Central memory CD8-positive, alpha-beta T cell (primary cell): Measurements from ENCODE around the gene OSER1.

ENCODE experiments used
- ATAC-seq: fragments of 150-1000 bp; cut with Tn5 transposase; replicated peaks from 2 replicates; pipeline ENCODE4 v1.10.0; 2022; ENCODE audit warnings: mild to moderate bottlenecking, moderate FRiP score, moderate number of reproducible peaks; ENCODE audit not compliant: poor library complexity, severe bottlenecking; ENCODE audit errors: extremely low read depth
- DNase-seq, 2 donors: peaks; one replicate each; pipeline ENCODE4 v3.0.0; 2021; ENCODE audit warnings: low spot score in 2 of 2
- H3K27ac Mint-ChIP-seq: one replicate; pipeline ENCODE4 v1.8.0; 2022; ENCODE audit warnings: low read depth, mild to moderate bottlenecking, moderate library complexity, mixed read lengths
- H3K27me3 Mint-ChIP-seq: one replicate; pipeline ENCODE4 v1.8.0; 2022; ENCODE audit warnings: mixed read lengths
- H3K36me3 Mint-ChIP-seq: one replicate; pipeline ENCODE4 v1.8.0; 2022; ENCODE audit warnings: mild to moderate bottlenecking, moderate library complexity, mixed read lengths; ENCODE audit not compliant: insufficient read depth
- H3K4me1 Mint-ChIP-seq: one replicate; pipeline ENCODE4 v1.8.0; 2022; ENCODE audit warnings: mixed read lengths
- H3K4me3 Mint-ChIP-seq: one replicate; pipeline ENCODE4 v1.8.0; 2022; ENCODE audit warnings: mild to moderate bottlenecking, moderate library complexity, mixed read lengths
- H3K9me3 Mint-ChIP-seq: one replicate; pipeline ENCODE4 v1.8.0; 2022; ENCODE audit warnings: mixed read lengths

Gene OSER1

DNA sequence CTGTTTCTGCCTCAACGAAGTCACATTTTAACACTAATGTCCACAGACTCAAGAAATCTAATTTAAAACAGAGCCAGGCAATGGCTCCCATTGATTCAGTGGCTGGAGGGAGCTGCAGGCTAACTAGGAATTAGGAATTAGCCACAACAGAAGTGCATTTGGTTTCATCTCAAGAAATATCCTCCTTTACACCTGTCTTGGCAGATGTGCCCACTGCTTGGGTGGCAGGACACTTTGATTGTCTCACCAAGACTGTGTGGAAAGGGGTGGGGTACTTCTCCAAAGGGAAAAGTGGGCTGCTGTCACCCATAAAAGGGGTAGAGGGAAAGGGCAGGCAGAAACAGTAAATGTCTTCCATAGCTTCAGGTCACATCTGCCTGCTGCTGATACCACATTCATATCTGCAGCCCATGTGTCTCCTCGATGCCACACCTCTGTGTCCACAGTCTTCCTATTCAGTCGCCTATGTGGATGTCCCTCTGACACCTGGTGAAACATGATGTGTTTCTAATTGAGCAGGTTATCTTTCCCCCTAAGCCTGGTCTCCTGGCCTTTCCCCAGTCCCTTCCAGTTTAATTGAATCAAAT is 10.9 kb upstream of the OSER1 start:
- ATAC-seq (no peak), DNase-seq (no peak)
- Mint-ChIP-seq H3K4me3 (no peak overlapping the region), H3K27me3 (no peaks in the 10 kb centered on the region), H3K9me3 (no peaks in the 10 kb centered on the region), H3K36me3 (peaks cover 3% of the 10 kb centered on the region), H3K4me1 (peaks cover 34% of the 10 kb centered on the region), H3K27ac (peak overlapping the region; percentile 88)

DNA sequence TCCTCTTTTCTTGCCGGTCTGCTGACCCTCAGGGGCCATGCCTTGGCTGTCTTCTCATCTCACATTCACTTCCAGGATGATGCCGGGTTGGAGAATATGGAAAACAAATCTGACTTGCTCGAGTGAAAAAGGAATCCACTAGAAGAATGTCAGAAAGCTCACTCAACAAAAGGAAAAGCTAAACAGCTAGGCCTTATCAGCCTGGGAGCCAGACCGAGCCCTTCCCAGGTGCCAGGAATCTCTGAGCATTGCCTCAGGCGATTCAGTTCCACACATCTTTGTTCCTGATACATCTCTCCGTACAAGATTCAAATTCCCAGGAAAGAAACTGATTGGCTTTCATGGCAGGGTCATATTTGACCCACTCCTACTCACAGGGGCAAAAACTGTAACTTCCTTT is 9.2 kb upstream of the OSER1 start:
- no peaks in the 10 kb centered on the region for H3K27me3 Mint-ChIP-seq
- ATAC-seq (no peak), DNase-seq (no peak)
- H3K27ac Mint-ChIP-seq, result peak overlapping the region; percentile 88
- peak overlapping the region; percentile 48 for H3K4me3 Mint-ChIP-seq
- peaks cover 42% of the 10 kb centered on the region for H3K4me1 Mint-ChIP-seq
- peaks cover 6% of the 10 kb centered on the region for H3K36me3 Mint-ChIP-seq
- H3K9me3 Mint-ChIP-seq, result no peaks in the 10 kb centered on the region

DNA sequence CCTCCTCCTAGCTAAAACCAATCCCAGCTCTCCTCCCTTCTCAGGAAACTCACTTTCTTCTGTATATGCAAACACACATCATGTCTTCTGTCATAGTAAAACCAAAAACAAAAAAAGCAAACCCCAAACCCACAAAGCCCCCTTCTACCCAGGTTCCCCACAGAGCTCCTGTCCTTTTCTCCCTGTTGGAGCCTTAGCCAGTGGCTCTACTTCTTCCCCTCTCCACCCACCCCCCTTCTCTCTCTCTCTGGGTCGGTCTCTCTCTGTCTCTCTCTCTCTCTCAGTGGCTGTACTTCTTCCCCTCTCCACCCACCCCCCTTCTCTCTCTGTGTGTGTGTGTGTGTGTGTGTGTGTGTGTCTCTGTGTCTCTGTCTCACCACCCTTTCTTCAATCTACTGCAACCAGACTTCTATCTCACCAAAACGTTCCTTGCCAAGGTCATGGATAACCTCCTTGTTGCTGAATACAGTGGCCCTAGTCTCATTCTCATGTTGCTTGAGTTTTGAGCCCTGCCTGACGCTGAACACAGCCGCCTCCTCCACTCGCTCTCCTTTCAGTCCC is 8.7 kb upstream of the OSER1 start:
- H3K27ac Mint-ChIP-seq, result peak overlapping the region; percentile 88
- peaks cover 6% of the 10 kb centered on the region for H3K36me3 Mint-ChIP-seq
- peaks cover 44% of the 10 kb centered on the region for H3K4me1 Mint-ChIP-seq
- peak overlapping the region; percentile 48 for H3K4me3 Mint-ChIP-seq
- ATAC-seq (peak; percentile 5), DNase-seq (no peak)
- no peaks in the 10 kb centered on the region for H3K9me3 Mint-ChIP-seq
- H3K27me3 Mint-ChIP-seq, result no peaks in the 10 kb centered on the region

DNA sequence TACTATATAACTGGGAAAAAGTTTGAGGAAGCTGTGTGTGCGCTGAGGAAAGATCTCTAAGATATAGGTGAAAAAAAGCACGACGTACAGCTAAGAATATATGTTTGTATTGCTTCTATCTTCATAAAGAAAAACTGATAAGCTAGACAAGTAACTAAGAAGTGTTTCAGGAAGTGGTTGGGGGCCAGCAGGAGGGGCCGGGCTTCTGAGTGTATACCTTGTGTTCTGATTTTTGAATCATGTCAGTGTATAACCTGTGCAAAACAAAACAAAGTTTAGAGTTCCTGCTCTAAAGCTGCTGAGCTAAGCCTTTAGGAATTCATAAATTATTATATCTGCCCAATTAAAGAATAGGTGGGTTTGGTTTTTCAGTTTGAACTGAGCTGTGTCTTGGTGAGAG is 7.9 kb upstream of the OSER1 start:
- H3K4me1 Mint-ChIP-seq, result peaks cover 47% of the 10 kb centered on the region
- peak overlapping the region; percentile 88 for H3K27ac Mint-ChIP-seq
- DNase-seq, result no peak
- peak; percentile 74 for ATAC-seq
- H3K27me3 Mint-ChIP-seq, result no peaks in the 10 kb centered on the region
- H3K9me3 Mint-ChIP-seq, result no peaks in the 10 kb centered on the region
- peaks cover 6% of the 10 kb centered on the region for H3K36me3 Mint-ChIP-seq
- peak overlapping the region; percentile 48 for H3K4me3 Mint-ChIP-seq

DNA sequence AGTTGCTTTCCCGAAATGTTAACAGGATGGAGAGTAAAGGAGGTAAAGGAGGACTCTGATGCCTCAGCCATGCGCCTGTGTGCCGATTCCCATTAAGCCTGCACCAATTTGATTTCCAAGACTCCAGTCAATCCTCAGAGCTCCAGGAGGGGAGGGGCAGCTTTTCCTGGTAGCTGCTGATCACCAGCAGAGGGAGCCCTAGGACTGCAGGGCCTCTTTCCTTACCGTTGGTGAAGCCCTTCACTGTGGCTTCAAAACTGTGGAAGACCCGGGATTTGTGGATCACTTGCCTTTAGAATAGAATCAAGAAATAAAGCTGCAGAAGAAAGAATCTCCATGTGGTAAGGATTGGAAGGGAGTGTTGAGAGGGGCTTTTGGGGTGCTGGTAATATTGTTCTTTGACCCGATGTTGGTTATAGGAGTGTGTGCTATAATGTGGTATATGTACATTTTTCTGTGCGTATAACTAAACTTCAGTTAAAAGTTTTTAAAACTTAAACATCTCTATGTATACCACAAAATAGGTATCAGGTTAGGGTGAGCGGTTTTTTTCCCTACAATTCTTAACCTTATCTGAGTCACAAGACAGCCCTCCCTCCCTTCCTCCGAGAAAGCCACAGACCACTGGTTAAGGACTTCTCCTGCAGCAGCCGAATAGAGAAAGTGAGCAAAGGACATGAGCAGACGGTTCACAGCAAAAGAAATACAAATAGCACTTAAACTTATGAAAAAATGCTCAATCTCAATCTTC is 6.9 kb upstream of the OSER1 start:
- H3K4me1 Mint-ChIP-seq, result peaks cover 47% of the 10 kb centered on the region
- DNase-seq (peak; percentile 41 to 46), ATAC-seq (peak; percentile 66)
- peak overlapping the region; percentile 48 for H3K4me3 Mint-ChIP-seq
- no peaks in the 10 kb centered on the region for H3K9me3 Mint-ChIP-seq
- peak overlapping the region; percentile 80 for H3K27ac Mint-ChIP-seq
- no peaks in the 10 kb centered on the region for H3K27me3 Mint-ChIP-seq
- peaks cover 6% of the 10 kb centered on the region for H3K36me3 Mint-ChIP-seq

DNA sequence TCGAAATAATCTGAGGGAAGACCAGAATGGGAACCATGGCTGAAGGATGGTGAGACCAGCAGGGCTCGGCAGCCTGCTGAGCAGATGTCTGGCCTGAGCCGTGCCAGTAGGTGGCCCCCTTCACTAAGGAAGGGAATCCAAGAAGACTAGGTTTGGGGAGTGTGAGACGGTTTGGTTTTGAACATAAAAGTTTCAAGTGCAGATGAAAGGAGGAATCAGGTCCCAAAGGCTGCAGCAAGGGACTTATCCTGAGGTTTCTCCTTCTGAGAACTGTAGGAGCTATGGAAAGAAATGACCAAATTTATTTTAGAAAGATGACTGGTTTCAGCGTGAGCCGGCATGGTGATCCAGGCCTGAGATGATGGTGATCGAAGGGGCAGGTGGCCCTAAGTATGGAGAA is 4.6 kb upstream of the OSER1 start:
- no peak overlapping the region for H3K4me3 Mint-ChIP-seq
- no peaks in the 10 kb centered on the region for H3K9me3 Mint-ChIP-seq
- peaks cover 54% of the 10 kb centered on the region for H3K4me1 Mint-ChIP-seq
- H3K27me3 Mint-ChIP-seq, result no peaks in the 10 kb centered on the region
- H3K36me3 Mint-ChIP-seq, result peaks cover 14% of the 10 kb centered on the region
- H3K27ac Mint-ChIP-seq, result peak overlapping the region; percentile 60
- ATAC-seq (no peak), DNase-seq (peak; percentile 50 to 68)

DNA sequence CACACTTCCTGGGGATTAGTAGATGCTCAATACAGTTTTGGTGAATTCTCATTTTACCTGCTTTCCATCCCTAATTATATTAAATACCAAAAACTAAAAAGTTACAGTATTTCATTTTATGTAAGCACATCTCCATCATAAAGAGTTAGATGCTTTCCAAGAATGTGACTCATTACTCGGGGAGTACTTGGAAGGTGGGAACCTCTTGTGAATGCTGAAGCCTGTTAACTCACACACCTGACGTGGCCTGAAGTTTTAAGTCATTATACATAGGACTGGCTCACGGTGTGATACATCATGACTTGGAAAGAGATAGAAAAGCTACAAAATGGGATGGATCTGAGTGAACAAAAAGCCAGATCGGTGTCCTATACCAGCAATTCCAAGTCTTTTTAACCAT is 2.2 kb upstream of the OSER1 start:
- Mint-ChIP-seq H3K4me1 (peaks cover 52% of the 10 kb centered on the region), H3K36me3 (peaks cover 20% of the 10 kb centered on the region), H3K27me3 (no peaks in the 10 kb centered on the region), H3K4me3 (no peak overlapping the region), H3K27ac (no peak overlapping the region), H3K9me3 (no peaks in the 10 kb centered on the region)
- DNase-seq (no peak), ATAC-seq (no peak)

DNA sequence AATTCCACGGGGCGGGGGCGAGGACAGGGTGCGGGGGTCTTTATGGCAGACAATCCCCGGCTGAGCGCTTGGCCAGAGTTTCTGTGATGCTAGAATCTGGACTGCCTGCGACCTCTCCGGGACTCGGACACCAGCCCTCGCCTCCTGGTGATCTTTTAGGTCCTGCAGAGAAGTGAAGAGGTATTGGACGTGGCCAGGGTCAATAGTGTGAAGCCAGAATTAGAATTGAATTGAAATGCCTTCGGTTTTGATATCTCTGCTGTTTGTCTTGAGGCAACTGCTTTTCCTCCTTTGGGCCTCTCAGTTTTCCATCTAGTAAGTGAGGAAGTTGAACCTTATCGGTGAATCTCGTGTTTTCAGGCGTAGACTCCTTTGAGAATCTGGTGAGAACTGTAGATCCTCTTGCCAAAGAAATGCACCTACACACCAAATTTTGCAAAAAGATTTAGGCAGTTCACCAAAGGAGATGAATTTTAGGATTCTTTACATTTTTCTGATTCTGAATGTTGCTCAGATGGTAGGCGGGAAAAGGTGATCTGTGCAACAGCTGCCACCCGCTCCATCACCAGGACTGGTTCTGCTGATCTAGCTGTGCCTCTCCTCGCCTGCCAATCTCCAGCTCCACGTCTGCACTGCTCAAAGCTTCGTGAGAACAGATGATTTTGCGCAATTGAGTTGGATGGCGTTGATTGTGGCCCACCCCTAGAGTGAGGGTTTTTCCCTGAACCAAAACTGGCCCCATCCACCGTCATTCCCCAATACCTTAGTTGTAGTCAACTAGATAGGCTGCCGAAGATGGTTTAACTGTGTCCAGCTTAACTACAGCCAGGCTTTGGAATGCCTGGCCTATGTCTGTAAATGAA is 837 bp upstream of the OSER1 start:
- Mint-ChIP-seq H3K4me1 (peaks cover 55% of the 10 kb centered on the region), H3K27me3 (no peaks in the 10 kb centered on the region), H3K9me3 (no peaks in the 10 kb centered on the region), H3K4me3 (peak overlapping the region; percentile 96), H3K27ac (peak overlapping the region; percentile 100), H3K36me3 (peaks cover 22% of the 10 kb centered on the region)
- no peak for DNase-seq
- no peak for ATAC-seq

DNA sequence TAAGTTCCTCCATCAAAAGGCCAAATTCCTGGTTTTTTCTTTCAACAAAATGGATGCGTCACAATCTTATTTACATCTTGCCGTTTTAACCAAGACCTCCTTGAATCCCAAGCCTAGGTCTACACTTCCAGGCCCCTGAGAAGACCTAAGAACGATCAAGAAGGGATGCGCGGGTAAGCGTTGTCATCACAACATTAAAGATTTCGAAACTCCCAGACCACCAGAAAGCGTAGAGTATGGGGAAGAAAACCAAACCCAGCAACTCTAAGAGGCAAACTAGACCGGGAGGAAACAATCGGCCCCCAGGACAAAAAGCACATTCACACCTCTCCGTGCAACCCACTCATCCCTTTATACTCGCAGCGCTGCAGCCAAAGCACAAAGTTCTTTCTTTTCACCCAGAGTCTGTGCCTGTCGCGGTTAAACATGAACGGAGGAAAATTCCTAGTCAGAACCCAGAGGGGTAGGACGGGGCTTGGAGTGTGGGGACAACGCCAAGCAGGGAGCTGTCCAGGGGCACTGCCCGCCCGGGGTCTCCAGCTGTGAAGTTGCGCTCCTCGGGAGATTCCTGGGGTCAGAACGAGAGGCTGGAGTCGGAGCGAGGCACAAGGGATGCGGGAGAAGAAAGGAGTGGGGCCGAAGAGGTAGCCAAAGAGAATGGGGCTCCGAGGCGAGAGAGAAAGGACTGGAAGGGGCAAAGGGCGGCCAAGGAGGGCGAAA is 725 bp downstream of the OSER1 start:
- ATAC-seq, result no peak
- no peaks in the 10 kb centered on the region for H3K27me3 Mint-ChIP-seq
- H3K4me3 Mint-ChIP-seq, result peak overlapping the region; percentile 96
- H3K27ac Mint-ChIP-seq, result peak overlapping the region; percentile 100
- H3K36me3 Mint-ChIP-seq, result peaks cover 30% of the 10 kb centered on the region
- peaks cover 48% of the 10 kb centered on the region for H3K4me1 Mint-ChIP-seq
- no peaks in the 10 kb centered on the region for H3K9me3 Mint-ChIP-seq
- no peak for DNase-seq

DNA sequence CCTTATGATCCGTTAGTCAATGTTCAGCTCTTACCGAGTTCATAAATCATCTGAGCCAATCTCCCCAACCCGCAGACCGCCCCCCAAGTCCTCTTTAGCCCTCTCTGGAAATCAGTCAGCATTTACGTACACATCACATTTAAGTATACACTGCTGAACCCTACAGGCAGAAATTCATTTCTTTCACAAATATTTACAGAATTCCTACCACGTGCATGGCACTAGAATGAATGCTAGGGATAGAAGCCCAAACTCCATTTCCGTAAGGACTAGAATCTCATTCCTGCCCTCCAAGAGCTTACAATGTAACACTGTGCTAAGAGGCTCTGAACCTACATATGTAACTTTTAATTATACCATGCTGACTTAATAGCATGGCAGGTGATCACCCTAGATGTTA is 1.8 kb downstream of the OSER1 start:
- DNase-seq (no peak), ATAC-seq (no peak)
- Mint-ChIP-seq H3K4me3 (peak overlapping the region; percentile 96), H3K27ac (peak overlapping the region; percentile 100), H3K9me3 (no peaks in the 10 kb centered on the region), H3K27me3 (no peaks in the 10 kb centered on the region), H3K4me1 (peaks cover 45% of the 10 kb centered on the region), H3K36me3 (peaks cover 37% of the 10 kb centered on the region)

DNA sequence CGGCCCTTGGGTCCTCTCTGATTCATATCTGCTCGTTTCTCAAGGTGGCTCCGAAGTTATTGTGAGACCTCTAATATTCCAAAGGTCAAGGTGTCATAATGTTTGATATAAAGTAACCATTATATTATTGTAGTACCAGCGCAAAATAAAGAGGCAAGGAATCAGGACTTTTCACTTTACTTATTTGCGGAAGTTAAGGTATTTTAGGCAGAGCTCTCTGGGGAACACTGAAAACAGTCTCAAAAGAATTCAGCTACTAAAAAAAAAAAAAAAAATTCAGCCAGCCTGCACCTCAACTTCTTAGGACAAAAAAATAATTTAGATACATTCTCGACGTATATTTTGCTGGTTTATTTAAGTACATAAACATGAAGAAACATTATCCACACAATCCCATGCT is 2.4 kb downstream of the OSER1 start:
- Mint-ChIP-seq H3K27ac (peak overlapping the region; percentile 59), H3K36me3 (peaks cover 42% of the 10 kb centered on the region), H3K27me3 (no peaks in the 10 kb centered on the region), H3K4me1 (peaks cover 51% of the 10 kb centered on the region), H3K9me3 (no peaks in the 10 kb centered on the region), H3K4me3 (peak overlapping the region; percentile 96)
- DNase-seq, result no peak
- no peak for ATAC-seq

DNA sequence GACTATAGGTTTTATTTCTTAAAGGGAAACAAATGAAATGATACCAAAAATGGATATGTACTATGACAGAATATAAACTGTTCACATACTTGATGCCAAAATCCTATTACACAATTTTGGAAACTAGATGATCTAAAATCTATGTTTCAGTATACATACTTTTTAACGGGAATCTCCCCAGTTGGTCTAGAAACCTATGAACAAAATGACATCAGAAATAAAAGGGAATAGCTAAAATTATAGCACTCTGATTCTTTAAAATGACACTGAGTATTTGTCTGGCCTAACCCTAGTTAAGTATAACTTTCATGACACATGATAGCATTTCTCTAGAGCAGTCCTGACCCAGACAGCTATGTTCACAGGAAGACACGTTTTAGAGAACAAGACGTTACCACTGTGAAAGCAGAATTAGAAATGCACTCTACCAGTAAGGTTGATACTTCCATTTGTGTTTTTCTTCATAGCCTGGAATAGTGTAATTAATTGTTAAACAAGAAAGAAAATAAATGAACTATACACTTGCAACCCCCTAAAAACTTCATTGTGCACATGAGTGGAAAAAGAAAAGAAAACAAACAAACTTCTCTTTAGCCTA is 3.3 kb downstream of the OSER1 start:
- Mint-ChIP-seq H3K27me3 (no peaks in the 10 kb centered on the region), H3K27ac (peak overlapping the region; percentile 59), H3K36me3 (peaks cover 50% of the 10 kb centered on the region), H3K4me1 (peaks cover 55% of the 10 kb centered on the region), H3K4me3 (no peak overlapping the region), H3K9me3 (no peaks in the 10 kb centered on the region)
- DNase-seq (no peak), ATAC-seq (no peak)
